Stimulated activated CD8-positive, alpha-beta memory T cell treated with anti-CD3 and anti-CD28 coated beads, Interleukin-7, amount 100 ng/mL, for 4 hours (primary cell): ENCODE data around the gene TUBB2A.
"Not testable (repeated sequence)": the region's sequence is repeated elsewhere in the genome, so short reads cannot be mapped to it uniquely, and the experiment has no call there.

Source experiments
- DNase-seq, 2 donors: peaks; one replicate each; pipeline ENCODE4 v3.0.0-alpha.2; 2020; ENCODE audit warnings: low read depth in 2 of 2

TUBB2A gene

GRCh38 chr6:3155416-3155815 lies 1.9 kb downstream of the TUBB2A start:
- not testable (repeated sequence) for DNase-seq

DNA sequence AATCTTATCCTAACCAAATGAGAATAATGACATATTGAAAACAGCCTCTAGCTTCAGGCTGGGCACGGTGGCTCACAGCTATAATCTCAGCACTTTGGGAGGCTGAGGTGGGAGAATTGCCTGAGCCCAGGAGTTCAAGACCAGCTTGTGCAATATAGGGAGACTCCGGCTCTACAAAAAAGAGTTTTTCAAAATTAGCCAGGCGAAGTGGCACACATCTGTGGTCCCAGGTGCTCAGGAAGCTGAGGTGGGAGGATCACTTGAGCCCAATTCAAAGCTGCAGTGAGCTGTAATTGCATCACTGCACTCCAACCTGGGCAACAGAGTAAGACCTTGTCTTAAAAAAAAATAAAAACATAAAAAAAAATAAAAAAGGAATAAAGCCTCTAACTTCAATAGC lies 4.7 kb downstream of the TUBB2A start:
- DNase-seq = no peak

DNA sequence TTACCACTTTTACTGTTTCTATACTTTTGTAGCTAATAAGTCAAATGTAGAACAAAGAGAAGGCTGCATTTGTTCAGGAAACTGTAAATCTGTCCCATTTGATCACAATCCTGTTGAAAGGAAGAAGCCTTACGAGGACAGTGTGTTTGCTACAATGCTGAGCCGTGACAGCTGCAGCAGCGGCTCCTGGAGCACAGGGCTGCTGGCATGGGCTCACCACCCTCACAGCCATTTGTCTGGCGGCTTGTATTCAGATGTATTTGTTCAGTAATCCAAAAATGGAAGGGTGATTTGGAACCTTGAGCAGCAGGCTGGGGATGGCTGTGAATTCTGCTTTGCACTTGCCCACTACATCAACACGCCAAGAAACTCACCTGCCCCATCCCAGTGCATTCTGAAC lies 5.7 kb downstream of the TUBB2A start:
- no peak for DNase-seq

DNA sequence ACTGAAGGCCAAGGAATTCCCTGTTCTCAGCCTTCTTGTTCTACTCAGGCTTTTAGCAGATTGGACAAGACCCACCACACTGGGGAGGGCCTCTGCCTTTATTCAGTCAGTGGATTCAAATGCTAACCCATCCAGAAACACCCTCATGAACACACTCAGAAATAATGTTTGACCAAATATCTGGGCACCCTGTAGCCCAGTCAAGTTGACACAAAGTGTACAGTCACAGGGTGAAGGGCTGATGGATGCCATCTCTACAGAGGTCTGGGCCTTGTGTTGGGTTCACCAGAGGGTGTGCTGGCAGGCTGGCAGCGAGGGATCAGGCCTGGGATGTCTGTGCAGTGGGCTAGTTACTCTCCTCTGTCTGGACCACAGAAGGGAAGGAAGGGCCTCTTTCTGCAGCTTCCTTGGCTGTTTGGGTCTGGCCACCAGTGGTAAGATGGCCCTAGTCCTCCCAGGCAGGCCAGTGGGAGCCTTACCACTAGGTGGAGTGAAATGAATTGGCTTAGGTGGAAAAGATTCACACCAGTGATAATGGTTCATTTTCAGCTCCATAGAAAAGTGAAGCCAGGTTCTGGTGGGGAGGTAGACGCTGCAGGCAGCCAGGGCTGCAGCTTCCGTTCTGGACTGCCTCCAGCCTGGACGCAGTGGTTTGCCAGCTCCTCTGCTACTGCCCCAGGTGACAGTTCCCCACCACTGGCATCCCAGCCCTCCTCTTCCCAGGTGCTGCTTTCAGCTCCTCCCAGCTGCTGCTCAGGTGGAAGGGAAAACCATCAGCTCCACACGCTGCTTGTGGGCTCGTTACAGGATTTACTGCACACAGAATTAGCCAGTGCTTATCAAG lies 9.2 kb downstream of the TUBB2A start:
- DNase-seq = no peak

DNA sequence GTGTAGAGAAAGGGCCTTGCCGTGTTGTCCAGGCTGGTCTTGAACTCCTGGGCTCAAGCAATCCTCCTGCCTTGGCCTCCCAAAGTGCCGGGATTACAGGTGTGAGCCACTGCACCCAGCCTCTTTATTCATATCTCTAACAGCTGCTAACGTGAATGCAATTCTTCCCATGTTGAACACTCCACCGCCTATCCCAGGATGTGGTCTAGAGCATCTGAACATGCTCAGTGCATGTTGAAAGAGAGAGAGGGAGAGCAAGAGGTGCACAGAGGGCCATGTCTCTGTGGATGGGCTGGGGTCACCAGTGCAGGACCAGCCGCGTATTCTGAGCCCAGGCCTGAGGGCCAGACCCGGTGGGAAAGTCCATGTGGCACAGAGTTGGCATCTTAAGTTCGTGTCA lies 12.8 kb downstream of the TUBB2A start:
- DNase-seq = no peak

- DNase-seq = no peak
These were observed 14.2 kb downstream of the TUBB2A start for GRCh38 chr6:3143158-3143557.

DNA sequence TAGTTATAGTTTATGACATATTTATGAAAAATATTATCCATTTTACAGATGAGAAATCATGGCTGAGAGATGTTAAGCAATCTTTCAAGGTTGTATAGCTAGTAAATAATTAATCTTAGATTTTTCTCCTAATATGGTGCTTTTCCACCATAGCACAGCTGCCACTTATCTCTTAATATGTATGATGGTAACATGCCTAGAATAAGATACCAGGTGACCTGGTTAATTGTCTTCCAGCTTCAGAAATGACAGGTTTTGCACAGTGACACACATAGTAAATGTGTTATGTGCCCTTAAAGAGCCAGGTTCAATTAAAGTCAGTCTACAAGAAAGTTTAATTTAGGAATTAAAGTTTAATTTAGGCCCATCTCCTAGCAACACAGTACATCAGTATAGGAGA lies 14.8 kb downstream of the TUBB2A start:
- no peak for DNase-seq

- no peak for DNase-seq
These were observed 17.1 kb downstream of the TUBB2A start for GRCh38 chr6:3140201-3140600.

GRCh38 chr6:3139090-3139903 lies 18.0 kb downstream of the TUBB2A start:
- no peak for DNase-seq

GRCh38 chr6:3138341-3138740 lies 19.0 kb downstream of the TUBB2A start:
- no peak for DNase-seq

DNA sequence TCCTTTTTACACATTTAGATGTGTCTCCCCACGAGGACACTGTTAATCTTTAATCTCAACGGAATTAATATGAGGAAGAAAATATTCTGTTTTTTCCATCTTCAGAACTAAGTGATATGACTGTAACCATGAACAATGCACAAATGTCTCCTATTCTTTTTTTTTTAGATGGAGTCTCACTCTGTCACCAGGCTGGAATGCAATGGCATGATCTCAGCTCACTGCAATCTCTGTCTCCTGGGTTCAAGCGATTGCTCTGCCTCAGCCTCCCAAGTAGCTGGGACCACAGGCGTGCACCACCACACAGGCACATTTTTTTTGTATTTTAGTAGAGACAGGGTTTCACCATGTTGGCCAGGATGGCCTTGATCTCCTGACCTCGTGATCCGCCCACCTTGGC lies 19.5 kb downstream of the TUBB2A start:
- DNase-seq = not testable (repeated sequence)

DNA sequence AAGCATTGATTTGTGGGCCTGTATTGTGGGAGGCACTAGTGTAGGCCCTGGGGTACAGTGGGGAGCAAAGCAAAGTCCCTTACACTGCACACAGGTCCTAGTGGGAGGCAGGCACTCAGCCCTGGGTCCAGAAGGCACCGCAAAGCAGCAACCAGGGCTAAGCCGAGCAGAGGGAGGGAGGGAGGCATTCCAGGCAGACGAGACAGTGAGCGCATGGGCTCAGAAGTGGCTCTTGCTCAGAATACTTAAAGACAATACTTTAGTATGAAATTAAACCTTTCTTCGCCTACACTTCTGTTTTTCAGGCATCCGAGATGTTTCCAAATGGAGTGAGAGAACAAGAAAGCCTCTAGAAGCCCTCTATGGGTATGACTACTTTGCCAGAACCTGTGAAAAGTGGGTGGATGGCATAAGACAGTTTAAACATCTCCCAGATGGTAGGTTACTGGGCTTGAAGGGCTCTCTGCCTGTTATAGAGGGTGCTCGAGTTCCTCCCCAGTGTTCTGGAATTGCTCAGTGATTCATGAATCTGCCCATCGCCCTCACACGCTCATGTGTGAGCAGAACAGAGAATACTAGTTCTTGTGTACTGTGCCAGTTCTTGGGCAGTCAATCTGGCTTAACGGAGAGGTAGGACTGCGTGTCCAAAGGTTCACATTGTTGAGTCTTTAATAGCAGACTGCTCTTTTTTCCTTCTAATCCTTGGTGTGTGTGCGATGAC lies 20.1 kb downstream of the TUBB2A start:
- no peak for DNase-seq

DNA sequence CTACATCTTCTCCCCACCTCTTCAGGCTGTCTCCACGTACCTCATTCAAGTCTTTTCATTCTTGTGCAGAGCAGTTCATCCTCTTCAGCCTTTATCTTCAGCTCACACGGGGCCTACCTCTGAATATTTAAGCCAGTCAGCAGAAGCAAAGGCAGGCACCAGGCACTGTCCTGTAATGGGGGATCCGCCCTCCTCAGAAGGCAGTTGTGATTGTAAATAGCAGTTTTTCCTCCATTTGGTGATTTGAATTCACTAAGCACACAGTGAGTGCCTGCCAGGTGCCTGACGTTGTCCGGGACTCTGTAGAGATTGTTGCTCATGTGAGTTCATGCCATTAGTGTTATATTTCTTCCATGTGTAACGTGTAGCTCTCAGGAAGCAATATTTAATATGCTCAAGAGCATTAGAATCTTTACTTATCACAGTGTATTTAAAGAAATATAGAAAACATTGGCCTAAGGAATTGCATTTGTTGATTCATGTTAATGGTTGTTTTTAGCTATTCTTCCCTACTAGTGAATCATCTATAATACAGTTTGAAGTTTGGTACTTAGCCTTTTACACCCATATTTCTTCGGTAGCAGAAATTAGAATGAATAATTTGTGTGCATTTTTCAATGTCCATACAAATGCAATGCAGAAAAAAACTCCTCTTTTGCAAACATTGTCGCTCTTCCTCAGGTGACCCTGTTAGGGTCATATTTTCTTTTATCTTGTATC lies 20.9 kb downstream of the TUBB2A start:
- DNase-seq = no peak

DNA sequence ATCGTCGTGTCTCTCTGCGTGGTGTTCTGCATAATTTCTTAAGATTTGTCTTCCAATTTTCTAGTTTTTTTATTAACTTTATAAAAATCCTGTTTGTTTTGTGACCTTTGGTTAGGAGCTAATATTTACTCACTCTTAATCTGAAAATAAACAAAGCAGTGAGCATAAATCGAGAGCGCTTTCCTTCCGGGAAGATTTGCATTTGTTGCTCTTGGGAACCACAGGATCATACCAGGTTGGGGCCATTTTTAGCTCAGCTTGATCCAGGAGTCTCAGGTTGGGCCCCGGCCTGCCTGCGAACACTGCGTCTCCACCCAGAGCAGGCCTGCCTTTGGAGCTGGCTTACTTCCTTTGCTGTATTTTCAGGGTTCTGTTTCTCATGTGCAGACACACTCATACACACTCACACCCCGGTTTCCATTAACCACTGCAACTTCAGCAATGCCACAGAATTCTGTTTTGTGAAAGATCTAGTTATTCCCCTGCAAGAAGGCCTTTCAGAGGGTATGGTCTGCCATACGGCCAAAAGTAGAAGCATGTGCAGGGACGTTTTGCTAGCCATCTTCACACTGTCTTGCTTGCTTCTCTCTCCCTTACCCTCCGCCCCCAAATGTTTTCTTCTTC lies 21.6 kb downstream of the TUBB2A start:
- DNase-seq = no peak

DNA sequence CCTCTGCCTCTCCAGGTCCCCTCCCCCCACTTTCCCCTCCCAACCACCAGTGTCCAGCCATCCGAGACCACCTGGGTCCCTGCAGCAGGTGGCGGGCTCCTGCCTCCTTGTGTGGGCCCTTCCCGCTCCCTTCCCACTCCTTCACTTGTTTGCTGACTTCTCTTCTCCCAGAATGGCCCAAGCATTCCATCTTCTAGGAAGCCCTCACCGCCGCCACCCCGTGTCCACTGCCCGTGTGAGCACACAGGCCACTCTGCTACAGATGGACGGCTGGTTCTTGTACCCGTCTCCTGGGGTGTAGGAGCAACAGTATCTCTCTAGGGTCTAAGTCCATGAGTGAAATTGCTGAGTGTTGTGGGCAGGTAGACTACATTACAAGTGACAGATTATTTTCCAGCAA lies 23.8 kb downstream of the TUBB2A start:
- DNase-seq = no peak

DNA sequence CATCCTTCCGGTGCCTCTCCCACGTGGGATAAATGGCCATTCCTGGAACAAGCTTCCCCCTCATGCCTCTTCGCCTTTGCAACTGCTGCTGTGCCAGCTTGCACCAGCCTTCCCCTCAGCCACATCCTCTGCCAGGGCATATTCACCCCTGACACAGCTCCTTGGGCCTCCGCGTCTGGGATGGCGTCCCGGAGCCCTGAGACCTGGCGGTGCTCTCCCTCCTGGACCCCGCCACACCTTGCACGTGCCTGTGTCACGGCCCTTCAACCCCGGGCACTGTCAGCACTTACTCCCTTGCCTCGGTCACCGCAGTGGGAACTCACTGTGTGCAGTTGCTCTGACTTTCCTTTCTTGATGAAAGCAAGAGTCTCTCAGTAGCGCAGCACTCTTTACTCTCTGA lies 25.6 kb downstream of the TUBB2A start:
- DNase-seq = no peak

DNA sequence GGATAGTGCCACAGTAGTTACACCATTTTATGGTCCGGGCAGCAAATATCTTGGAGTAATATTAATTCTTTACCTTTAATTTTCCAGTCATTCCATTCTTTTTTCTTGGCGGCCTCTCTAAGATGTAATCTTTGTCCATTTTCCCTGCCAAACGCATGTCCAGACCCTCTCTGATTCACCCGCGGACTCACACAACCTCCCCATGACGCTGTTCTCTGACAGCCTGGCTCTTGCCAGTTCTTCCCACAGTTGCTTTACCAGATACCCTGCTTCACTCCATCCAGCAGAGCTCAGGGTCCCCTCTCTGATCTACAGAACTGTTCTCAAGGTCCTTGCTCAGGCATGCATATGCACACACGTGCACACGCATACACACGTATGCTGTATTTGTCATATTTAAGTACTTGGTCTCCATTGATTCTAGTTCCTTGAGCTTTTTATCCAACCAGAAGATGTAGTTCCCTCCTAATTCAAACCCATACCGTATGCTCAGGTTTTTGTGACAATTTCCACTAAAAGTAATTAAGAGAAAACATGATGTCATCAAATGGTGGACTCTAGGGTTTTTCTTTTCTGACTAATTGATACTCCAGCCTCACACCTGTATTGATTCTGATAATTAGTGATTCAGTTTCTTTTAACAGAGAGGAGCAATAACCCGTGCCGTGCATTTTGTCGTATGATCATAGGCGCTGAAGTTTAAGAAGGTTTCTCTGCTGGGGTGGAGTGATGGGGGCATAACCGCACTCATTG lies 28.8 kb downstream of the TUBB2A start:
- no peak for DNase-seq

GRCh38 chr6:3125815-3126214 lies 31.5 kb downstream of the TUBB2A start:
- no peak for DNase-seq

- DNase-seq = no peak
These were observed 32.7 kb downstream of the TUBB2A start for GRCh38 chr6:3124667-3125066.

DNA sequence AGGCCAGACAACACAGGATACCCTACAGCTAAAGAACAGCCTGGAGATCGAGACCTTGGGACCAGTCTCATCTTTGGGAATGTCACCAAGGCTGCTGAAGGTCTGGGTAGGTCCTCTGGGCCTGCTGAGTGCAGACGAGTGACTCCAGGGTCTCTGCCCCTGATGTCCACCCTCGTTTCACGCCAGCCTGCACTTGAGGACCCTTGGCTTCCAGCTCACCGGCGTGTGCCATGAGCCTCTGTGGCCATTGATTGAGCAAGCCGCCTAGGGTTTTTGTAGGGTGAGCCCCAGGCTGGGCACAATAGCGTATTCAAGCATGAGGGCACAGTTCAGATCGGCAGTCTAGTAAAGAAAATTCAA lies 34.5 kb downstream of the TUBB2A start:
- no peak for DNase-seq

GRCh38 chr6:3120765-3121089 lies 36.6 kb downstream of the TUBB2A start:
- no peak for DNase-seq
